HepG2 (cell line): ENCODE data around the gene SIRT7. TPM values are rescaled to one million over a fixed set of nuclear protein-coding genes. Genes with fewer than 3 reads are reported as not detected.
A peak's percentile ranks its signal among the peaks of the same experiment; 100 is the strongest.

Source experiments
- AGO2 ChIP-seq: fragments of 200-400 bp; formaldehyde crosslinking; optimal IDR thresholded peaks from 2 replicates; pipeline ENCODE3; 2017; ENCODE audit warnings: mild to moderate bottlenecking, low read depth, low read length, moderate library complexity
- CSRNP1 ChIP-seq: sonication (generic); formaldehyde crosslinking; IDR thresholded peaks from 2 replicates; pipeline ENCODE4 v1.8.1; 2023; ENCODE audit warnings: mild to moderate bottlenecking, missing genetic modification reagents
- HNRNPH1 ChIP-seq: fragments of 200-400 bp; formaldehyde crosslinking; optimal IDR thresholded peaks from 2 replicates; pipeline ENCODE3; 2017; ENCODE audit warnings: mild to moderate bottlenecking, low read depth, low read length
- KLF16 ChIP-seq, 2 experiments: sonication (generic) in 1 of 2; formaldehyde crosslinking in 1 of 2; IDR thresholded peaks; 2 replicates each; pipeline versions ENCODE4 v1.6.1 to v1.8.0; 2016 to 2023; ENCODE audit warnings: missing genetic modification reagents in 2 of 2, missing compliant biosample characterization in 1 of 2
- MED8 ChIP-seq: sonication (generic); formaldehyde crosslinking; IDR thresholded peaks from 2 replicates; pipeline ENCODE4 v1.8.1; 2023; ENCODE audit warnings: mild to moderate bottlenecking, missing genetic modification reagents; ENCODE audit not compliant: insufficient replicate concordance
- NR2F2 ChIP-seq: IDR thresholded peaks from 2 replicates; pipeline ENCODE4 v1.6.1; 2012; ENCODE audit warnings: low read depth, inconsistent platforms, borderline replicate concordance
- SALL2 ChIP-seq: sonication (generic); formaldehyde crosslinking; IDR thresholded peaks from 2 replicates; pipeline ENCODE4 v1.8.1; 2023; ENCODE audit warnings: mild to moderate bottlenecking, missing genetic modification reagents, inconsistent platforms
- SIX4 ChIP-seq: sonication (generic); formaldehyde crosslinking; IDR thresholded peaks from 2 replicates; pipeline ENCODE4 v1.4.0; 2020; ENCODE audit warnings: missing genetic modification reagents
- TAF1 ChIP-seq: sonication (generic); formaldehyde crosslinking; IDR thresholded peaks from 2 replicates; pipeline ENCODE4 v1.4.0; 2020; ENCODE audit warnings: missing genetic modification reagents
- TFE3 ChIP-seq: IDR thresholded peaks from 2 replicates; pipeline ENCODE4 v1.6.1; 2016
- ZFP1 ChIP-seq: IDR thresholded peaks from 2 replicates; pipeline ENCODE4 v1.6.1; 2016
- ZFP91 ChIP-seq: sonication (generic); formaldehyde crosslinking; IDR thresholded peaks from 2 replicates; pipeline ENCODE4 v1.9.0; 2022; ENCODE audit warnings: missing genetic modification reagents, mild to moderate bottlenecking, borderline replicate concordance
- ZFYVE20 ChIP-seq: sonication (generic); formaldehyde crosslinking; IDR thresholded peaks from 2 replicates; pipeline ENCODE4 v1.8.0; 2023; ENCODE audit warnings: low read depth, mild to moderate bottlenecking, moderate library complexity, missing genetic modification reagents, borderline replicate concordance
- ZNF232 ChIP-seq: sonication (generic); formaldehyde crosslinking; IDR thresholded peaks from 2 replicates; pipeline ENCODE4 v1.4.0; 2020; ENCODE audit warnings: missing genetic modification reagents, borderline replicate concordance
- ZNF543 ChIP-seq: sonication (generic); formaldehyde crosslinking; IDR thresholded peaks from 2 replicates; pipeline ENCODE4 v1.4.0; 2020; ENCODE audit warnings: mild to moderate bottlenecking, missing genetic modification reagents
- ZNF709 ChIP-seq: sonication (generic); formaldehyde crosslinking; IDR thresholded peaks from 2 replicates; pipeline ENCODE4 v1.5.0; 2020; ENCODE audit warnings: mild to moderate bottlenecking, missing genetic modification reagents
- ZNF746 ChIP-seq: sonication (generic); formaldehyde crosslinking; IDR thresholded peaks from 2 replicates; pipeline ENCODE4 v1.8.0; 2022; ENCODE audit warnings: mild to moderate bottlenecking, missing genetic modification reagents
- ZNF780A ChIP-seq: sonication (generic); formaldehyde crosslinking; IDR thresholded peaks from 2 replicates; pipeline ENCODE4 v1.8.0; 2022; ENCODE audit warnings: mild to moderate bottlenecking, missing genetic modification reagents, moderate library complexity
- polyA plus RNA-seq, 8 experiments: library from polyadenylated mRNA; depleted of rRNA in 3 of 8; stranded (reverse) in 7 of 8; unstranded in 1 of 8; fragments of >200 nt; fragmentation: Illumina TruSeq in 4 of 8; extraction: Trizol in 4 of 8; gene quantifications; 2 replicates each; pipeline versions ENCODE4 v1.2.1 to v1.2.3, GENCODE V29; 2011 to 2016; ENCODE audit warnings: low read depth in 4 of 8, missing spikeins in 1 of 8, mixed read lengths in 1 of 8; ENCODE audit not compliant: insufficient read depth in 1 of 8
- total RNA-seq, 5 experiments: library from RNA; depleted of rRNA; stranded (reverse); fragments of >200 nt; fragmentation: Illumina TruSeq; extraction: Trizol; gene quantifications; 2 replicates each; pipeline ENCODE4 v1.2.3, GENCODE V29; 2016; ENCODE audit warnings: low read depth in 1 of 5
- TF ChIP-seq, protein P1 (sequence below): sonication (generic); formaldehyde crosslinking; IDR thresholded peaks from 2 replicates; pipeline ENCODE4 v1.4.0; 2020; ENCODE audit warnings: low read depth, mild to moderate bottlenecking, missing genetic modification reagents

Gene SIRT7
- total and polyA plus RNA-seq, 2 of the 13 experiments (the other 11 are each of a cell fraction or from before 2014, with no cell fraction given), result 8.3 to 24.8 TPM

DNA sequence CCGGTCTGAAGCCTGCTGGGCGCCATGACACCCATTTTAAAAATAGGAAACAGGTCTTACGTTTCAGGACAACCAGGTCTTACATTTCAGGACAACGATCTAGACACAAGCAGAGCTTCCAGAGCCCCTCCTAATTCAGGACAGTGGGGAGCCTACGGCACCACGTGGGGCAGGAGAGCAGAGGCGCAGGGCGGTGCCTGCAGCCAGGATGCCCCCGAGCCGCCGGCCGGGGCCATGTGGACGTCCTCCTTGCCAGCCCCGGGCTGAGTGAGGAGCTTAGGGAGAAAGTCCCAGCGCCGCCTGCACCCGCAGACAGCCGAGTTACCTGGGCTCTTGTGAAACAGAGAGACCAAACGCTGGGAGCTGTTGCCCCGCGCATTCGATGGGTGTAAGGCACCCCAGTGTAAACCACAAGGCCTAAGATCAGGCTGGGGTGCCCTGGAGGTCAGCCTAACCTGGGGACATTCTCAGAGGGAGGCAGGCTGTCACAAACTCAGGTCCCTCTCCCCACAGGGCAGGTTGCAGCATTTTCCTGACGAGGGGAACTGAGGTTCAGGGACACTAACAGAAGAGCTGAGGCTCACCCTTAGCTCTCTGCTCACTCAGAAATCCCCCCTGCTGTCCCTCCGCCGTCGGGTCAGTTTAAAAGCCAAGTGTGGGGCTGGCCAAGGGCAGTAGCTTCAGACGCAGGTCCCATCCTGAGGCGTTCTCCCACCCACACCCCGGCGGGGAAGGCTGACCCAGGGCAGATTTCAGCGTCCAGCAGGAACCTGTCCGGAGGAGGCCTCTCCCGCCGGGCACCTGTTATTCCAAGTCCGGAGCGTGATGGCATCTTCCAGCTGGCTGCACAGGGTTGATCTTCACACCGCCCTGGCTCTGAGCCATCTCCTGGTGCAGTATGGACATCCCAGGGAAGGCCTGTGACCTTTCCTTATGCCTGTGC lies 44.8 kb upstream of the SIRT7 start (continued):
- no peak; the same call in 1 of the 2 replicates for TF ChIP-seq CSRNP1
- no peak for TF ChIP-seq ZNF780A (CRISPR knock-in tag)
- no peak for TF ChIP-seq SIX4
- peak; percentile 66; the same call in 1 of the 2 replicates for TF ChIP-seq ZFP91 (CRISPR knock-in tag)
- TF ChIP-seq, protein P1, sequence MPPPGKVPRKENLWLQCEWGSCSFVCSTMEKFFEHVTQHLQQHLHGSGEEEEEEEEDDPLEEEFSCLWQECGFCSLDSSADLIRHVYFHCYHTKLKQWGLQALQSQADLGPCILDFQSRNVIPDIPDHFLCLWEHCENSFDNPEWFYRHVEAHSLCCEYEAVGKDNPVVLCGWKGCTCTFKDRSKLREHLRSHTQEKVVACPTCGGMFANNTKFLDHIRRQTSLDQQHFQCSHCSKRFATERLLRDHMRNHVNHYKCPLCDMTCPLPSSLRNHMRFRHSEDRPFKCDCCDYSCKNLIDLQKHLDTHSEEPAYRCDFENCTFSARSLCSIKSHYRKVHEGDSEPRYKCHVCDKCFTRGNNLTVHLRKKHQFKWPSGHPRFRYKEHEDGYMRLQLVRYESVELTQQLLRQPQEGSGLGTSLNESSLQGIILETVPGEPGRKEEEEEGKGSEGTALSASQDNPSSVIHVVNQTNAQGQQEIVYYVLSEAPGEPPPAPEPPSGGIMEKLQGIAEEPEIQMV (CRISPR knock-in tag), result 0 out of 2 replicates have a peak, but pooled peaks have one; percentile 6
- TF ChIP-seq ZNF543, result no peak; the same call in 1 of the 2 replicates
- TF ChIP-seq ZFP1, result no peak; the same call in 1 of the 2 replicates
- no peak; the same call in 1 of the 2 replicates for TF ChIP-seq TAF1
- peak; percentile 95 for TF ChIP-seq AGO2
- 0 out of 2 replicates have a peak, but pooled peaks have one; percentile 29 for TF ChIP-seq ZNF232 (CRISPR knock-in tag)
- TF ChIP-seq NR2F2, result peak; percentile 51; the same call in 1 of the 2 replicates
- TF ChIP-seq SALL2 (CRISPR knock-in tag), result no peak; the same call in 1 of the 2 replicates
- no peak for TF ChIP-seq MED8 (CRISPR knock-in tag)
- TF ChIP-seq ZNF709 (CRISPR knock-in tag), result peak; percentile 73; the same call in 1 of the 2 replicates
- TF ChIP-seq ZNF746 (CRISPR knock-in tag), result 0 out of 2 replicates have a peak, but pooled peaks have one; percentile 60
- peak; percentile 30; the same call in 1 of the 2 replicates for TF ChIP-seq TFE3 (CRISPR knock-in tag)
- TF ChIP-seq HNRNPH1, result no peak
- TF ChIP-seq ZFYVE20 (CRISPR knock-in tag), result no peak
- TF ChIP-seq KLF16 (CRISPR knock-in tag; IDR thresholded peaks at IDR 0.05), result peak in 1 of 2 experiments; percentile 48; a peak in 1 of 4 replicates
